GM19025 (cell line): ENCODE data around the gene ATP4A.

Experiments
- ATAC-seq: cut with Tn5 transposase; IDR thresholded peaks from one replicate; pipeline ENCODE4 v1.9.1; 2021; ENCODE audit warnings: mild to moderate bottlenecking, low read depth, moderate library complexity; ENCODE audit not compliant: unreplicated experiment

The ATP4A gene

DNA sequence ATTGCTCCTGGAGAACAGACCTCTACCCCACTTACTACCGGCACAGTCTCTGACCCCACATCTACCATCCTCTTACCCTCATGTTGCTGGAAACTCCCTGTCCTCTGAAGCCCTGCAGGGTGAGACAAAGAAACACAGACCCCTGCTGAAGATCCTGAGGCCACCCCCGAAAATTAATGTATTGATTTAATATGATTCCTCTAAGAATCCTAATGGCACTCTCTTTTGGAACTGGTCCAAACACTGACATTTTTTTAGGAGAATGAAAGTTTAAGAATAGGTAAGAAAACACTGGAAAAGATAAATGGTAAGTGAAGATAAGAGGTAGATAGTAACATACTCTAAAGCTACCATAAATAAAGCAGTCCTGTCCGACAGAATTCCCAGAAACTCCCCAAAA lies 55.3 kb downstream of the ATP4A start:
- no peak for ATAC-seq

DNA sequence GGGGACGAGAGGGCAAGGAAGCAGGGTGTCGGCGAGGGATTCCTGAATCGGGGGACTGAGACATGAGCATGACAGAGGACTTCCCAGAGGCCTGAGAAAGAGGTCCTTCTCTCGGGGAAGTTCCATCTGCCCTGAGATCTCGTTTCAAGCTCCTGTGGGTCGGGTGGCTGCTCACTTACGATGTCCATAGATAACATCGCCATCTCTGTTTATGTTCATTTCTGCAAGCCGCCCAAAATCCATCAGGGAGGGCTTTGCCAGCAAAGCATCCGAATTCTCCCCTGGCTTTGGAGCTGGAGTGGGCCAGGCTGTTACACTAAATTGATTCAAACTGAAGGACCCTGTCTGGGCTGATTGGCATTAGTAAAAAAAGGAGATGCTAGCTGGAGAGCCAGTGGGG lies 55.9 kb downstream of the ATP4A start:
- no peak for ATAC-seq

DNA sequence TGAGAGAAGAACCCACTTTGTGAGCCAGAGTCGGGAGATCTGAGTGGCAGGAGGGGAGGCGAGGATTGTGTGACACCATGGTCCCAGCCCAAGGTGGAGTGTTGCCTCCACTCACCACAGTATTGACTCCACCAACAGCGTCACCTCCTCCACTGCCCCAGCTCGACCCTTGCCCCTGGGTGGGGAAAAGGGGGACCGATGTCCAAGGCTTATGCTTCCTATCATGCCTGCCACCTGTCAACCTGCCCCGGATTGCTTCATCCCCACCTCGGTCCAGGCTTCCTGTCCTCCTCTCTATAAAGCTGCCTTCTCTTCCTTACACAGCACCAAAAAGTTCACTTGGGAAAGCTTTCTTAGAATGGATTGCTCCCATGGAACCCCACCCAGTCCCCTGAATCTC lies 57.4 kb downstream of the ATP4A start:
- no peak for ATAC-seq

DNA sequence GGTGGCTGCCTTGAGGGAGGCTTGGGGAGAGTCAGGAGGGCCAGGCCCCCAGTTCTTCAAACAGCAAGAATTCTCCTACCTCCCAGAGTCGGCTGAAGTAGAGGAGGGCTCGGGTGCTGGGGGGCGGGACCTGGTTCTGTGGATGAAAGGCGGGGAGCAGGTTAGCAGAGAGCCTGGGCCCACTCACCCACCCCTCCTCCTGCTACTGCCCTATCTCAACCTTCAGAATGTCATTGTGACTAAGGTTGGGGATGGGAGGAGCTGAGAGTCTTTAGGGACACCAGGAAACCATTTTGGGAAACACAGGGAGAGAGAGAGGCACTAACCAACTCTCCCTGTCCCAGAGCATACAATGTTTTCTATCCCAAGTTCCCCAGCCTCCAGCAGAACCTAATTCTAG lies 60.7 kb downstream of the ATP4A start:
- ATAC-seq, result no peak

DNA sequence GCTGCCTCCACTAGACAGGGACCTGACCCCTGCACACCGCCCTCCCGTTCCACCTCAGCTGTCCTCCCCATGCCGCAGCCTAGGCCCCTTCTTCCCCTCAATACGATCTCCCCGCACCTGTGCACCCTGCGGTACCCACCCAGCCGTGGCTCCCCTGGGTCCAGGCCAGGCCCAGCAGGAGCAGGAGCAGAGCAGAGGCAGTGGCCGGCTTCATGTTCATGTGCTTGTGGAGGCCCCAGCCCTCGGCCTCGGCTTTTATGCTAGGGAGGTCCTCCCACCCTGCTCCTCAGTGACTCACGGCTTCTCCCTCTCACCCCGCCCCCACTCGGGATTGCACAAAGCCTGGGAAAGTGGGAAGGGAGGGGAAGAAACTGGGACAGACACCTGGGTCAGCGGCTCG lies 61.8 kb downstream of the ATP4A start:
- no peak for ATAC-seq

DNA sequence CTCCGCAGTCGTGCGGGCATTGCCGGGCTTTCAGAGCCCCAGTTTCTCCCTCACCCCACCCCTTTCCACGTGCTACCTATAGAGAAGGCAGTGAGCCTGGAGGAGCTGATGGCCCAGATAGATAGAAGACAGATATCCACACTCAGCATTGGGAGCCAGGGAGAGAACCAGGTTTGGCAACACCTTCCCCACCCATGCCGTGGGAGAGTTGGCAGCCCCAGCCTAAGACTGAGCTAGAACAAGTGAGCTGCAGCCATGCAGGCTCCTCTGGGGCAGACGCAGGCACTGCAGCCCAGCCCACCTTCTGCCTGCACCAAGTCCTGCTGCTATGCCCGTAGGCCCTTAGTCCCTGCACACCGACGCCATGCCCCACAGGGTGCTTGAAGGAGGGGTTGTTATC lies 62.8 kb downstream of the ATP4A start:
- ATAC-seq, result no peak
